ENCODE measurements around the gene S100A12.
A peak's percentile ranks its signal among the peaks of the same experiment; 100 is the strongest.
"Not testable (repeated sequence)": the region's sequence is repeated elsewhere in the genome, so short reads cannot be mapped to it uniquely, and the experiment has no call there.

The S100A12 gene

GRCh38 chr1:153375511-153375910, at the start of gene S100A12:
Gene S100A12, minus strand, starts transcription at chr1:153375621. Its CDS starts 1,029 bp downstream, at chr1:153374592.
- DNase-seq (ENCODE audit: low read depth in 2 of 2, low spot score in 1 of 2): no peak

- DNase-seq (ENCODE audit: low read depth in 2 of 2, low spot score in 1 of 2): peak; percentile 26 to 35
Measured at GRCh38 chr1:153422450-153423068, 47.1 kb upstream of the S100A12 start.

- DNase-seq (ENCODE audit: low read depth in 2 of 2, low spot score in 1 of 2): no peak
Measured at GRCh38 chr1:153420306-153420705, 44.9 kb upstream of the S100A12 start.

- DNase-seq (ENCODE audit: low read depth in 2 of 2, low spot score in 1 of 2): not testable (repeated sequence)
Measured at GRCh38 chr1:153419436-153419793, 44.0 kb upstream of the S100A12 start.

- not testable (repeated sequence) for DNase-seq (ENCODE audit: low read depth in 2 of 2, low spot score in 1 of 2)
Measured at GRCh38 chr1:153418758-153419435, 43.5 kb upstream of the S100A12 start.

GRCh38 chr1:153417136-153417888, 41.9 kb upstream of the S100A12 start:
- DNase-seq (ENCODE audit: low read depth in 2 of 2, low spot score in 1 of 2): no peak

GRCh38 chr1:153415850-153416570, 40.6 kb upstream of the S100A12 start, which contains the start of gene S100A7A:
Gene S100A7A, plus strand, starts transcription at chr1:153416520. Its CDS starts 1,563 bp downstream, at chr1:153418083.
- no peak for DNase-seq (ENCODE audit: low read depth in 2 of 2, low spot score in 1 of 2)

- DNase-seq (ENCODE audit: low read depth in 2 of 2, low spot score in 1 of 2): not testable (repeated sequence)
Measured at GRCh38 chr1:153413961-153414360, 38.5 kb upstream of the S100A12 start.

GRCh38 chr1:153407274-153407673, 31.9 kb upstream of the S100A12 start:
- not testable (repeated sequence) for DNase-seq (ENCODE audit: low read depth in 2 of 2, low spot score in 1 of 2)

GRCh38 chr1:153405825-153406599, 30.6 kb upstream of the S100A12 start:
- not testable (repeated sequence) for DNase-seq (ENCODE audit: low read depth in 2 of 2, low spot score in 1 of 2)

- no peak for DNase-seq (ENCODE audit: low read depth in 2 of 2, low spot score in 1 of 2)
Measured at GRCh38 chr1:153404768-153405167, 29.3 kb upstream of the S100A12 start.

- DNase-seq (ENCODE audit: low read depth in 2 of 2, low spot score in 1 of 2): no peak
Measured at GRCh38 chr1:153404086-153404635, 28.7 kb upstream of the S100A12 start.

- no peak for DNase-seq (ENCODE audit: low read depth in 2 of 2, low spot score in 1 of 2)
Measured at GRCh38 chr1:153403421-153404085, 28.1 kb upstream of the S100A12 start.

- DNase-seq (ENCODE audit: low read depth in 2 of 2, low spot score in 1 of 2): no peak
Measured at GRCh38 chr1:153402226-153402625, 26.8 kb upstream of the S100A12 start.

GRCh38 chr1:153401461-153401860, 26.0 kb upstream of the S100A12 start:
- DNase-seq (ENCODE audit: low read depth in 2 of 2, low spot score in 1 of 2): no peak

- no peak for DNase-seq (ENCODE audit: low read depth in 2 of 2, low spot score in 1 of 2)
Measured at GRCh38 chr1:153400244-153400643, 24.8 kb upstream of the S100A12 start.

GRCh38 chr1:153399401-153400055, 24.1 kb upstream of the S100A12 start:
- no peak for DNase-seq (ENCODE audit: low read depth in 2 of 2, low spot score in 1 of 2)

- DNase-seq (ENCODE audit: low read depth in 2 of 2, low spot score in 1 of 2): no peak
Measured at GRCh38 chr1:153397924-153398651, 22.7 kb upstream of the S100A12 start.
